Tibial nerve (tissue), 4 donors: ENCODE results near the gene RTL3. TPM values are rescaled to one million over a fixed set of nuclear protein-coding genes. Genes with fewer than 3 reads are reported as not detected.
"Not testable (repeated sequence)": the region's sequence is repeated elsewhere in the genome, so short reads cannot be mapped to it uniquely, and the experiment has no call there.

ENCODE experiments used
- DNase-seq, 2 donors: peaks; one replicate each; pipeline ENCODE4 v3.0.0-alpha.2; 2019; ENCODE audit warnings: low spot score in 2 of 2
- H3K27ac ChIP-seq, 4 donors: fragments of 200-600 bp; sonication (generic) in 3 of 4; one replicate each; pipeline ENCODE4 v1.5.1; 2017 to 2019; ENCODE audit warnings: mild to moderate bottlenecking in 1 of 4
- H3K27me3 ChIP-seq, 2 donors: fragments of 200-600 bp; sonication (generic) in 1 of 2; one replicate each; pipeline versions ENCODE4 v1.5.1 to v1.6.0; 2017 to 2019
- H3K36me3 ChIP-seq, 3 donors: fragments of 200-600 bp; sonication (generic); one replicate each; pipeline ENCODE4 v1.5.1; 2018 to 2019
- H3K4me1 ChIP-seq, 4 donors: fragments of 200-600 bp; sonication (generic) in 3 of 4; one replicate each; pipeline ENCODE4 v1.5.1; 2017 to 2019
- H3K4me3 ChIP-seq, 4 donors: fragments of 200-600 bp; sonication (generic) in 3 of 4; one replicate each; pipeline ENCODE4 v1.5.1; 2017 to 2019; ENCODE audit warnings: mild to moderate bottlenecking in 1 of 4, moderate library complexity in 1 of 4
- H3K9me3 ChIP-seq, 4 donors: fragments of 200-600 bp; sonication (generic) in 3 of 4; one replicate each; pipeline ENCODE4 v1.5.1; 2017 to 2019
- EP300 ChIP-seq, 2 donors: sonication (generic); formaldehyde crosslinking; IDR thresholded peaks; one replicate each; pipeline ENCODE4 v1.6.1; 2017; ENCODE audit warnings: antibody characterized with exemption in 2 of 2, mild to moderate bottlenecking in 1 of 2
- POLR2A ChIP-seq, 2 donors: fragments of 450-650 bp; IDR thresholded peaks; one replicate each; pipeline ENCODE4 v1.6.1; 2017; ENCODE audit warnings: antibody characterized with exemption in 2 of 2, mild to moderate bottlenecking in 2 of 2, moderate library complexity in 2 of 2
- WGBS, 2 donors: methylation state at CpG; one replicate each; pipeline ENCODE4 v1.1.5; 2018; 5-methylcytosine and 5-hydroxymethylcytosine counted together
- total RNA-seq, 4 donors: library from RNA; depleted of rRNA; stranded (reverse); fragments of >200 nt; gene quantifications; one replicate each; pipeline ENCODE4 v1.1.0, GENCODE V29; 2016
- TF ChIP-seq, protein P1 (sequence below), 5 experiments: fragments of 200-600 bp in 3 of 5; fragments of 450-650 bp in 2 of 5; sonication (generic) in 3 of 5; IDR thresholded peaks; one replicate each; pipeline ENCODE4 v1.5.1; 2016 to 2019; ENCODE audit warnings: antibody characterized with exemption in 5 of 5, mild to moderate bottlenecking in 3 of 5, moderate library complexity in 2 of 5

RTL3 gene
- total RNA-seq, 4 donors from 2014 or later, result 0.21 to 0.59 TPM; not detected in 2

DNA sequence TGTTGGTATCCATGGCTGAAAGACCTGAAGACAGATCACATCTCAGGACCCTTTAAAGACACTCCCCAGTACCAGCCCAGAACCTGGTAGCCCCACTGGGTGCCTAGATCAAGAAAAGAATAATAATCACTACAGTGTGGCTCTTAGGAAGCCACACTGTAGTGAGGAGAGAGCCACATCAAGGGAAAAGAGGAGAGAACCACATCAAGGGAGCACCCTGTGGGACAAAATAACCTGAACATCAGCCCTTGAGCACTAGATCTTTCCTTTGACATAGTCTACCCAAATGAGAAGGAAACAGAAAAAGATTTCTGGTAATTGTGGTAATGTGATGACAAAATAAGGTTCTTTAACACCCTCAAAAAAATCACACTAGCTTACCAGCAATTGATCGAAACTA, 15.3 kb downstream of the RTL3 start:
- 93 to 100% methylated on average over 1 of the region's 1 CpG for WGBS, 2 donors
- Histone ChIP-seq H3K27me3 (peaks cover 0 to 9% of the 10 kb centered on the region in 2 donors), H3K4me1 (no peaks in the 10 kb centered on the region), H3K36me3 (no peaks in the 10 kb centered on the region), H3K4me3 (no peak overlapping the region), H3K27ac (no peak overlapping the region), H3K9me3 (no peaks in the 10 kb centered on the region)
- no peak for DNase-seq
- TF ChIP-seq, protein P1, sequence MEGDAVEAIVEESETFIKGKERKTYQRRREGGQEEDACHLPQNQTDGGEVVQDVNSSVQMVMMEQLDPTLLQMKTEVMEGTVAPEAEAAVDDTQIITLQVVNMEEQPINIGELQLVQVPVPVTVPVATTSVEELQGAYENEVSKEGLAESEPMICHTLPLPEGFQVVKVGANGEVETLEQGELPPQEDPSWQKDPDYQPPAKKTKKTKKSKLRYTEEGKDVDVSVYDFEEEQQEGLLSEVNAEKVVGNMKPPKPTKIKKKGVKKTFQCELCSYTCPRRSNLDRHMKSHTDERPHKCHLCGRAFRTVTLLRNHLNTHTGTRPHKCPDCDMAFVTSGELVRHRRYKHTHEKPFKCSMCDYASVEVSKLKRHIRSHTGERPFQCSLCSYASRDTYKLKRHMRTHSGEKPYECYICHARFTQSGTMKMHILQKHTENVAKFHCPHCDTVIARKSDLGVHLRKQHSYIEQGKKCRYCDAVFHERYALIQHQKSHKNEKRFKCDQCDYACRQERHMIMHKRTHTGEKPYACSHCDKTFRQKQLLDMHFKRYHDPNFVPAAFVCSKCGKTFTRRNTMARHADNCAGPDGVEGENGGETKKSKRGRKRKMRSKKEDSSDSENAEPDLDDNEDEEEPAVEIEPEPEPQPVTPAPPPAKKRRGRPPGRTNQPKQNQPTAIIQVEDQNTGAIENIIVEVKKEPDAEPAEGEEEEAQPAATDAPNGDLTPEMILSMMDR (IDR thresholded peaks at IDR 0.05), result no peak
- no peak for TF ChIP-seq EP300 (IDR thresholded peaks at IDR 0.05)
- TF ChIP-seq POLR2A (IDR thresholded peaks at IDR 0.05), result no peak

DNA sequence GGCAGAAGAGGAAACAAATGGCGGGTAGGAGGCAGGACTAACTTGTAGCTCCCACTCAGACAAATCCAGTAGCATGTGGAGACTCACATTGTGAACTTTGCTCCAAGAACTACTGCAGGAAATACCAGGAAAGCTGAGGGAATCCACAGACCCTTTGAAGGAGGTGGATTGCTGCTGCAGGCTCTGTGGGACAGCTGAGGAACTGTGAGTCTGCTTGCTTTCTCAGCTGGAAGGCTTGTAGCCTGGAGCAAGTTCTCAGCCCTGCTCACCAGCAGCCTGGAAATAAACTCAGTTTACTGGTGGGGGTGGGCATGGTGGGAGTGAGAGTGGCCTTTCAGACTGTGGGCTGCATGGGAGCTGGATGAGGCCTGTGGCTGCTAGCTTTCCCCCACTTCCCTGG, 16.0 kb downstream of the RTL3 start:
- Histone ChIP-seq H3K36me3 (no peaks in the 10 kb centered on the region), H3K9me3 (no peaks in the 10 kb centered on the region), H3K27ac (no peak overlapping the region), H3K4me3 (no peak overlapping the region), H3K27me3 (peaks cover 0 to 9% of the 10 kb centered on the region in 2 donors), H3K4me1 (no peaks in the 10 kb centered on the region)
- TF ChIP-seq EP300 (IDR thresholded peaks at IDR 0.05), result no peak
- TF ChIP-seq, protein P1 (IDR thresholded peaks at IDR 0.05), result no peak
- TF ChIP-seq POLR2A (IDR thresholded peaks at IDR 0.05), result no peak
- 39 to 84% methylated on average over 1 of the region's 1 CpG for WGBS, 2 donors
- no peak for DNase-seq

DNA sequence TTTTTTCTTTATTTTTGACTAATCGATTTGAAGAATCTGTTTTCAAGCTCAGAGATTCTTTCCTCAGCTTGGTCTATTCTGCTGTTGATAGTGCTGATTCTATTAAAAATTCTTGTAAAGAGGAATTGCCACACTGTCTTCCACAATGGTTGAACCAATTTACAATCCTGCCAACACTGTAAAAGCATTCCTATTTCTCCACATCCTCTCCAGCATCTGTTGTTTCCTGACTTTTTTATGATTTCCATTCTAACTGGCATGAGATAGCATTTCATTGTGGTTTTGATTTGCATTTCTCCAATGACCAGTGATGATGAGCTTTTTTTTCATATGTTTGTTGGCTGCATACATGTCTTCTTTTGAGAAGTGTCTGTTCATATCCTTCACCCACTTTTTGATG, 23.0 kb downstream of the RTL3 start:
- 89 to 100% methylated on average over 1 of the region's 1 CpG for WGBS, 2 donors
- DNase-seq, H3K4me1 ChIP-seq, H3K27me3 ChIP-seq, H3K27ac ChIP-seq, H3K4me3 ChIP-seq, H3K36me3 ChIP-seq, H3K9me3 ChIP-seq: not testable (repeated sequence)

DNA sequence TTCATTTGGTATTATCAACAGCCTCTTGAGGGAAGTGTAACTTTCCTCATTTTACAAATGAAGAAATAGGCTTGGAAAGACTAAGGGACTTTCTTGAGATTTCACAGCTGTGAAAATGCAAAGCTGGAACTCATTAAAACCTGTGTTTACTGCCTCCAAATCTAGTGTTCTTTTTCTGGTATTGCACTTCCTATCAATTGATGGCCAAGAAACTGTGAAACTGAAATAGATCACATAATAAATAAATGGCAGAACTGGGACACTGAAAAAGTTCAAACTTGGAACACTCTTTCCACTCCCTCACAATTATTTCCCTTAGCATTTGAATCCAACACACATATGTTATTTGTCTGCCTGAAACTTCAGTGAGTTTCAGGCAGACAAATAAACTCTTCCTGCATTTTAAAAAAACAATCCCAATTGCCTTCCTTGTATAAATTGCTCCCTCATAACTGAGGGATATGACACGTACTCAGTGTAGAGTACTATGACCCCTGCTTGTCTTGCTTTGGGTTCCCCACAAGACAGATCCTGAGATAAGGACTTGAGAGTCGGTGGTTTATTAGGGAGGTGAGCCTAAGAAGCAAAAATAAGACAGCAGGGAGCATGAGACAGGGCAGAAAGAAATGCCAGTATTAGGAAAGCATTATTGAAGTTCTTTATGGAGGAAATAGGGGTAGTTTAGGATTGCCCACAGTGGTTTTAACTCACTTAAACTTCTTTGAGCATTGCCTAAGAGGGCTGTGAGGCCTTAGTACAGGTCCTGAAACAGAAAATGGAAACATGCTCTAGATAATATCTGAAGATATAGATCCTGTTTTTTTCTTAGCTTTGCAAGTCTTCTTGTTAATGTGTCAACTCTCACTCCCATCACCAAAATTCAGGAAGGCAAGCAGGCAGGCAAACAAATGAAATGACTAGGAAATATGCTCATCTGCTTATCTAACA, 33.9 kb downstream of the RTL3 start:
- Histone ChIP-seq H3K4me3 (no peak overlapping the region), H3K4me1 (no peaks in the 10 kb centered on the region), H3K36me3 (no peaks in the 10 kb centered on the region), H3K27me3 (no peaks in the 10 kb centered on the region), H3K27ac (no peak overlapping the region), H3K9me3 (no peaks in the 10 kb centered on the region)
- WGBS, 2 donors, result 16 to 19% methylated on average over 2 of the region's 2 CpGs
- TF ChIP-seq, protein P1 (IDR thresholded peaks at IDR 0.05), result no peak
- TF ChIP-seq POLR2A (IDR thresholded peaks at IDR 0.05), result no peak
- no peak for TF ChIP-seq EP300 (IDR thresholded peaks at IDR 0.05)
- DNase-seq, result no peak

DNA sequence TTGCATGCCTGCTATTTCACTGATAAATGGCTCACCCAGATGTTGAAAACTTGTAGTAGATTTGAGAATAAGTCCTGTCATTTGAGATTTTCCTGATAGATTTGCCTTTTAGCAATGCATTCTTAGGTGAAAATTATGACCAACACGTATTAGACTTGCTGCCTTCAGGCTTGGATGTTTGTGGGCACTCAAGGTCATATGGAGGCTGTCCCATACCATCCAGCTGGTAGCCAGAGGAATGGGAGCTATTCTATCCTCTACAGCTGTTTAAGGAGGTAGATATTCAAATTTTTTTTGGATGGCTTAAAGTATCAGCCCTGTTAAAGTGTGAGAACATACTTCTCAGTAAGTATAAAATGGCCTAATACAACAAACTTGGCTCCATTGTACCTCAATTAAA, 34.7 kb downstream of the RTL3 start:
- DNase-seq, result no peak
- no peak overlapping the region for H3K4me3 ChIP-seq
- TF ChIP-seq, protein P1 (IDR thresholded peaks at IDR 0.05), result no peak
- TF ChIP-seq EP300 (IDR thresholded peaks at IDR 0.05) (no peak), POLR2A (IDR thresholded peaks at IDR 0.05) (no peak)
- H3K4me1 ChIP-seq, result no peaks in the 10 kb centered on the region
- no peak overlapping the region for H3K27ac ChIP-seq
- H3K27me3 ChIP-seq, result no peaks in the 10 kb centered on the region
- H3K36me3 ChIP-seq, result no peaks in the 10 kb centered on the region
- H3K9me3 ChIP-seq, result no peaks in the 10 kb centered on the region
- WGBS, 2 donors, result 35 to 50% methylated on average over 1 of the region's 1 CpG
